Measurements from ENCODE around the gene FSD1. TPM values are rescaled to one million over a fixed set of nuclear protein-coding genes. Genes with fewer than 3 reads are reported as not detected.
A peak's percentile ranks its signal among the peaks of the same experiment; 100 is the strongest.

Gene FSD1
- polyA plus RNA-seq, 2 donors: 0.19 to 1.2 TPM

- no peaks in the 10 kb centered on the region for H3K27me3 ChIP-seq (ENCODE audit: control insufficient read depth in 1 of 2, insufficient read depth in 2 of 2, low read length in 2 of 2)
- no peaks in the 10 kb centered on the region for H3K9me3 ChIP-seq (ENCODE audit: control insufficient read depth in 2 of 2, insufficient read depth in 1 of 2, low read depth in 1 of 2, low read length in 1 of 2)
- 77 to 82% methylated on average over 14 to 15 of the region's 15 CpGs for WGBS, 2 donors
- H3K27ac ChIP-seq (ENCODE audit: low read depth in 2 of 2, low read length in 1 of 2): peak overlapping the region; percentile 88 to 96
- H3K4me3 ChIP-seq (ENCODE audit: low read depth in 1 of 2, low read length in 2 of 2): peak overlapping the region in 1 of 2 donors; percentile 30
- peaks cover 40 to 64% of the 10 kb centered on the region in 2 donors for H3K4me1 ChIP-seq (ENCODE audit: control insufficient read depth in 2 of 2, insufficient read depth in 2 of 2, low read length in 1 of 2)
- peaks cover 4 to 33% of the 10 kb centered on the region in 2 donors for H3K36me3 ChIP-seq (ENCODE audit: control insufficient read depth in 2 of 2, insufficient read depth in 2 of 2, low read length in 1 of 2)
Observed at GRCh38 chr19:4370418-4371041, 66.1 kb downstream of the FSD1 start.

- H3K36me3 ChIP-seq (ENCODE audit: control insufficient read depth in 2 of 2, insufficient read depth in 2 of 2, low read length in 1 of 2): peaks cover 4 to 23% of the 10 kb centered on the region in 2 donors
- no peaks in the 10 kb centered on the region for H3K27me3 ChIP-seq (ENCODE audit: control insufficient read depth in 1 of 2, insufficient read depth in 2 of 2, low read length in 2 of 2)
- H3K27ac ChIP-seq (ENCODE audit: low read depth in 2 of 2, low read length in 1 of 2): peak overlapping the region in 1 of 2 donors; percentile 72
- no peaks in the 10 kb centered on the region for H3K9me3 ChIP-seq (ENCODE audit: control insufficient read depth in 2 of 2, insufficient read depth in 1 of 2, low read depth in 1 of 2, low read length in 1 of 2)
- H3K4me1 ChIP-seq (ENCODE audit: control insufficient read depth in 2 of 2, insufficient read depth in 2 of 2, low read length in 1 of 2): peaks cover 44 to 71% of the 10 kb centered on the region in 2 donors
- H3K4me3 ChIP-seq (ENCODE audit: low read depth in 1 of 2, low read length in 2 of 2): no peak overlapping the region
- WGBS, 2 donors: 83 to 86% methylated on average over 31 of the region's 31 CpGs
Observed at GRCh38 chr19:4371247-4372164, 67.1 kb downstream of the FSD1 start.

- no peaks in the 10 kb centered on the region for H3K27me3 ChIP-seq (ENCODE audit: control insufficient read depth in 1 of 2, insufficient read depth in 2 of 2, low read length in 2 of 2)
- H3K9me3 ChIP-seq (ENCODE audit: control insufficient read depth in 2 of 2, insufficient read depth in 1 of 2, low read depth in 1 of 2, low read length in 1 of 2): no peaks in the 10 kb centered on the region
- H3K36me3 ChIP-seq (ENCODE audit: control insufficient read depth in 2 of 2, insufficient read depth in 2 of 2, low read length in 1 of 2): peaks cover 4 to 15% of the 10 kb centered on the region in 2 donors
- 83 to 89% methylated on average over 22 of the region's 22 CpGs for WGBS, 2 donors
- H3K4me1 ChIP-seq (ENCODE audit: control insufficient read depth in 2 of 2, insufficient read depth in 2 of 2, low read length in 1 of 2): peaks cover 46 to 79% of the 10 kb centered on the region in 2 donors
- peak overlapping the region; percentile 95 to 97 for H3K27ac ChIP-seq (ENCODE audit: low read depth in 2 of 2, low read length in 1 of 2)
- H3K4me3 ChIP-seq (ENCODE audit: low read depth in 1 of 2, low read length in 2 of 2): no peak overlapping the region
Observed at GRCh38 chr19:4372165-4373012, 68.0 kb downstream of the FSD1 start.

- Histone ChIP-seq H3K4me1 (ENCODE audit: control insufficient read depth in 2 of 2, insufficient read depth in 2 of 2, low read length in 1 of 2) (peaks cover 47 to 79% of the 10 kb centered on the region in 2 donors), H3K27me3 (ENCODE audit: control insufficient read depth in 1 of 2, insufficient read depth in 2 of 2, low read length in 2 of 2) (no peaks in the 10 kb centered on the region), H3K27ac (ENCODE audit: low read depth in 2 of 2, low read length in 1 of 2) (peak overlapping the region; percentile 95 to 97), H3K9me3 (ENCODE audit: control insufficient read depth in 2 of 2, insufficient read depth in 1 of 2, low read depth in 1 of 2, low read length in 1 of 2) (no peaks in the 10 kb centered on the region), H3K4me3 (ENCODE audit: low read depth in 1 of 2, low read length in 2 of 2) (no peak overlapping the region), H3K36me3 (ENCODE audit: control insufficient read depth in 2 of 2, insufficient read depth in 2 of 2, low read length in 1 of 2) (peaks cover 0 to 11% of the 10 kb centered on the region in 2 donors)
- WGBS, 2 donors: 81 to 92% methylated on average over 8 of the region's 8 CpGs
Observed at GRCh38 chr19:4373013-4373367, 68.6 kb downstream of the FSD1 start.

Other genes starting within 250 kb of the FSD1 start
- gene ZBTB7A, start 237.7 kb upstream of the FSD1 start, polyA plus RNA-seq: 10 to 100 TPM; 22.4 to 29.7 TPM
- 100 to 1,000 TPM; 120 to 127 TPM for gene MAP2K2, start 180.5 kb upstream of the FSD1 start, polyA plus RNA-seq
- gene CREB3L3, start 151.0 kb upstream of the FSD1 start, polyA plus RNA-seq: not detected
- 10 to 100 TPM; 16.9 to 22.0 TPM for gene SIRT6, start 122.0 kb upstream of the FSD1 start, polyA plus RNA-seq
- gene ANKRD24, start 121.9 kb upstream of the FSD1 start, polyA plus RNA-seq: under 1 TPM; 0.21 to 0.59 TPM
- gene EBI3, start 75.1 kb upstream of the FSD1 start, polyA plus RNA-seq: under 1 TPM; 0.53 to 0.92 TPM
- 10 to 100 TPM; 25.9 to 27.7 TPM for gene YJU2, start 57.5 kb upstream of the FSD1 start, polyA plus RNA-seq
- gene SHD, start 25.3 kb upstream of the FSD1 start, polyA plus RNA-seq: under 1 TPM in 1 of 2 donors, not detected in 1; 0.04 TPM
- under 1 TPM; 0.31 to 0.47 TPM for gene TMIGD2, start 2.2 kb upstream of the FSD1 start, polyA plus RNA-seq
- gene STAP2, start 34.2 kb downstream of the FSD1 start, polyA plus RNA-seq: 100 to 1,000 TPM in 1 of 2 donors, 10 to 100 TPM in 1; 99.2 to 126 TPM
- gene MPND, start 39.0 kb downstream of the FSD1 start, polyA plus RNA-seq: 10 to 100 TPM; 13.5 to 15.5 TPM
- 100 to 1,000 TPM; 123 to 242 TPM for gene SH3GL1, start 95.9 kb downstream of the FSD1 start, polyA plus RNA-seq
- gene CHAF1A, start 98.0 kb downstream of the FSD1 start, polyA plus RNA-seq: 10 to 100 TPM; 10.8 to 11.7 TPM
- 10 to 100 TPM; 71.3 to 82.8 TPM for gene UBXN6, start 153.2 kb downstream of the FSD1 start, polyA plus RNA-seq
- 10 to 100 TPM; 23.3 to 57.5 TPM for gene HDGFL2, start 167.7 kb downstream of the FSD1 start, polyA plus RNA-seq
- 1 to 10 TPM; 2.8 to 4.1 TPM for gene PLIN4, start 213.9 kb downstream of the FSD1 start, polyA plus RNA-seq
- gene PLIN5, start 230.6 kb downstream of the FSD1 start, polyA plus RNA-seq: 1 to 10 TPM; 2.7 to 4.9 TPM
- gene LRG1, start 235.4 kb downstream of the FSD1 start, polyA plus RNA-seq: 10 to 100 TPM; 12.7 to 20.1 TPM

All from esophagus (tissue), 2 donors.